GM10266 (cell line): ENCODE results near the gene UBAP1.
"Not testable (repeated sequence)": the region's sequence is repeated elsewhere in the genome, so short reads cannot be mapped to it uniquely, and the experiment has no call there.

Source experiments
- DNase-seq: peaks from one replicate; pipeline ENCODE4 v3.0.0; 2012; ENCODE audit errors: extremely low spot score
- CTCF ChIP-seq: IDR thresholded peaks from 2 replicates; pipeline ENCODE4 v1.5.1; 2012; ENCODE audit warnings: mild to moderate bottlenecking, low read depth; ENCODE audit not compliant: control insufficient read depth, insufficient read depth; ENCODE audit errors: missing control alignments

UBAP1 gene

GRCh38 chr9:34267660-34268059 is 88.8 kb downstream of the UBAP1 start:
- no peak for DNase-seq
- TF ChIP-seq CTCF: no peak

- DNase-seq: no peak
- TF ChIP-seq CTCF: no peak
Observed at GRCh38 chr9:34271265-34272006, 92.6 kb downstream of the UBAP1 start.

GRCh38 chr9:34272101-34272541 is 93.3 kb downstream of the UBAP1 start:
- DNase-seq: no peak
- no peak for TF ChIP-seq CTCF

- not testable (repeated sequence) for DNase-seq
Observed at GRCh38 chr9:34273588-34273987, 94.7 kb downstream of the UBAP1 start.

- no peak for TF ChIP-seq CTCF
- DNase-seq: no peak
Observed at GRCh38 chr9:34275811-34276210, 97.0 kb downstream of the UBAP1 start.

- TF ChIP-seq CTCF: no peak
- DNase-seq: no peak
Observed at GRCh38 chr9:34276772-34277171, 97.9 kb downstream of the UBAP1 start.

GRCh38 chr9:34279411-34279810 is 100.6 kb downstream of the UBAP1 start:
- no peak for TF ChIP-seq CTCF
- no peak for DNase-seq

- DNase-seq: no peak
- no peak for TF ChIP-seq CTCF
Observed at GRCh38 chr9:34282096-34282495, 103.3 kb downstream of the UBAP1 start.
